HEK293T (cell line): ENCODE measurements around the gene ITFG1.

ENCODE experiments used
- ARNT ChIP-seq: fragments of 450-650 bp; IDR thresholded peaks from 2 replicates; pipeline ENCODE4 v1.6.1; 2017; ENCODE audit warnings: mild to moderate bottlenecking
- BHLHE40 ChIP-seq: fragments of 450-650 bp; IDR thresholded peaks from 2 replicates; pipeline ENCODE4 v1.6.1; 2016; ENCODE audit warnings: mild to moderate bottlenecking, moderate library complexity, borderline replicate concordance
- CTBP1 ChIP-seq: fragments of 450-650 bp; IDR thresholded peaks from 2 replicates; pipeline ENCODE4 v1.6.1; 2016; ENCODE audit warnings: borderline replicate concordance
- ELF4 ChIP-seq: fragments of 450-650 bp; IDR thresholded peaks from 2 replicates; pipeline ENCODE4 v1.6.1; 2017; ENCODE audit warnings: antibody characterized with exemption
- FOXK2 ChIP-seq: fragments of 450-650 bp; IDR thresholded peaks from 2 replicates; pipeline ENCODE4 v1.6.1; 2016; ENCODE audit warnings: mild to moderate bottlenecking
- FOXM1 ChIP-seq: fragments of 450-650 bp; IDR thresholded peaks from 2 replicates; pipeline ENCODE4 v1.6.1; 2017; ENCODE audit warnings: mild to moderate bottlenecking, borderline replicate concordance
- HDGF ChIP-seq: fragments of 450-650 bp; IDR thresholded peaks from 2 replicates; pipeline ENCODE4 v1.6.1; 2017; ENCODE audit warnings: antibody characterized with exemption, borderline replicate concordance
- L3MBTL2 ChIP-seq: fragments of 450-650 bp; conservative IDR thresholded peaks from 2 replicates; pipeline ENCODE4 v1.6.1; 2016; ENCODE audit warnings: mild to moderate bottlenecking
- NFRKB ChIP-seq: fragments of 450-650 bp; IDR thresholded peaks from 2 replicates; pipeline ENCODE4 v1.6.1; 2016; ENCODE audit warnings: mild to moderate bottlenecking, moderate library complexity
- SP1 ChIP-seq: fragments of 450-650 bp; IDR thresholded peaks from 2 replicates; pipeline ENCODE4 v1.6.1; 2017
- SUZ12 ChIP-seq: fragments of 450-650 bp; IDR thresholded peaks from 2 replicates; pipeline ENCODE4 v1.6.1; 2016; ENCODE audit warnings: mild to moderate bottlenecking
- TARDBP ChIP-seq: fragments of 450-650 bp; IDR thresholded peaks from 2 replicates; pipeline ENCODE4 v1.6.1; 2016
- ZNF384 ChIP-seq: fragments of 450-650 bp; IDR thresholded peaks from 2 replicates; pipeline ENCODE4 v1.6.1; 2016
- TF ChIP-seq, protein P1 (sequence below): fragments of 450-650 bp; IDR thresholded peaks from 2 replicates; pipeline ENCODE4 v1.6.1; 2016

DNA sequence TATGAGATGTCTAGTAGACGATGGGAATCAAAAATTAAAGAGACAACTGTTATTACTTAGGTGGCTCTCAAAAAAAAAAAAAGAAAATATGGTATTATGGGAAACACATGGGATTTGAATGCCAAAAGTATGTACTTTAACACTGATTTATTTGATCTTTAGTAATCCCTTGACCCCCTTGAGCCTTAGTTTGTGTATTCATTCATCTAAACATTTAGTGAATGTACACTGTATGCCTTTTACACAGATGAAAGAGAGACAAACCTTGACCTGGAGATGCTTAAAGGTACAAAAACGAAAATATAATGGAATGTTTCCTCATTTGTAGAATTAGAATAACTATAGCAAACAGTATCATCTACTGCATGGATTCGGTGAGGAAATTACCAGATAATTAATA, 278.5 kb downstream of the ITFG1 start:
- TF ChIP-seq SP1 (no peak), FOXK2 (no peak), FOXM1 (no peak), NFRKB (no peak), HDGF (no peak), ARNT (no peak), ELF4 (no peak), L3MBTL2 (no peak), CTBP1 (no peak), ZNF384 (no peak), TARDBP (no peak), BHLHE40 (no peak), SUZ12 (no peak)
- TF ChIP-seq, protein P1, sequence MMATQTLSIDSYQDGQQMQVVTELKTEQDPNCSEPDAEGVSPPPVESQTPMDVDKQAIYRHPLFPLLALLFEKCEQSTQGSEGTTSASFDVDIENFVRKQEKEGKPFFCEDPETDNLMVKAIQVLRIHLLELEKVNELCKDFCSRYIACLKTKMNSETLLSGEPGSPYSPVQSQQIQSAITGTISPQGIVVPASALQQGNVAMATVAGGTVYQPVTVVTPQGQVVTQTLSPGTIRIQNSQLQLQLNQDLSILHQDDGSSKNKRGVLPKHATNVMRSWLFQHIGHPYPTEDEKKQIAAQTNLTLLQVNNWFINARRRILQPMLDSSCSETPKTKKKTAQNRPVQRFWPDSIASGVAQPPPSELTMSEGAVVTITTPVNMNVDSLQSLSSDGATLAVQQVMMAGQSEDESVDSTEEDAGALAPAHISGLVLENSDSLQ = no peak
